Type B pancreatic cell (in vitro differentiated cells): Measurements from ENCODE around the gene CCDC3. TPM values are rescaled to one million over a fixed set of nuclear protein-coding genes. Genes with fewer than 3 reads are reported as not detected.
A peak's percentile ranks its signal among the peaks of the same experiment; 100 is the strongest.

Source experiments
- DNase-seq: peaks from one replicate; pipeline ENCODE4 v3.0.0; 2021; ENCODE audit warnings: mixed read lengths; ENCODE audit not compliant: unreplicated experiment; ENCODE audit errors: extremely low spot score
- H3K27ac Mint-ChIP-seq: 2 replicates; pipeline ENCODE4 v1.8.0; 2021; ENCODE audit warnings: mild to moderate bottlenecking, mixed read lengths
- H3K27me3 Mint-ChIP-seq: 2 replicates; pipeline ENCODE4 v1.8.0; 2021; ENCODE audit warnings: mixed read lengths
- H3K36me3 Mint-ChIP-seq: 2 replicates; pipeline ENCODE4 v1.8.0; 2021; ENCODE audit warnings: mixed read lengths
- H3K4me1 Mint-ChIP-seq: one replicate; pipeline ENCODE4 v1.8.0; 2021; ENCODE audit warnings: mixed read lengths; ENCODE audit not compliant: unreplicated experiment
- H3K4me3 Mint-ChIP-seq: 2 replicates; pipeline ENCODE4 v1.8.0; 2021; ENCODE audit warnings: mild to moderate bottlenecking, mixed read lengths
- H3K9me3 Mint-ChIP-seq: 2 replicates; pipeline ENCODE4 v1.8.0; 2021; ENCODE audit warnings: mixed read lengths
- total RNA-seq: library from RNA; stranded (reverse); gene quantifications from 2 replicates; pipeline ENCODE4 v1.2.1, GENCODE V29; 2021; ENCODE audit warnings: low replicate concordance
- TF ChIP-seq, protein P1 (sequence below): fragments of 200-600 bp; sonication (generic); conservative IDR thresholded peaks from 2 replicates; pipeline ENCODE4 v1.5.0; 2021; ENCODE audit warnings: antibody characterized with exemption, mild to moderate bottlenecking

CCDC3 gene
- total RNA-seq, 1 donor from 2014 or later: 17.6 TPM

DNA sequence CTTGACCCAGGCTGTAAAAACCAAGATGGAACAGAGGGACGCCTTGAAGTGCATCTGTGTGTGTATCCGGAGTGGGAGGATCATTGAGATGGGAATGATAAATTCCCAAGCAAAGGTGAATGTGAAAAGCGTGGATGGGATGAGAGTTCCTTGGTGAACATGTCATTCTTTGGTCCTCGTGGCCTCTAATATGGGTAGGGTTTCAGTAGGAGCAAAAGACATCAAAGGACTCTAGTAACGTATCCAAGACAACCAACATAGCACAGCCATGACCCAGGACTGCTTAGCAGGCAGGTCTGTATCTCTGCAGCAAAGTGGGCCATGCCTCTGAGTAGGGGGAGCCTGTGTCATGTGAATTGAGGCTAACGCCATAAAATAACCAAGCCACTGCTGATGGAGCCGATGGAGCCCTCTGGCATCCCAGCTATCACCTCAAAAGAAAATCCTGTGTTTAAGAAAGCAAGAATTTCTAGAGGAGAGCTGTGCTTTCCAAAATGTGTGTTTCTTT, 98.6 kb downstream of the CCDC3 start:
- no peak overlapping the region for H3K27ac Mint-ChIP-seq
- H3K36me3 Mint-ChIP-seq: peaks cover 7% of the 10 kb centered on the region
- peaks cover 3% of the 10 kb centered on the region for H3K27me3 Mint-ChIP-seq
- H3K4me1 Mint-ChIP-seq: peaks cover 18% of the 10 kb centered on the region
- TF ChIP-seq, protein P1, sequence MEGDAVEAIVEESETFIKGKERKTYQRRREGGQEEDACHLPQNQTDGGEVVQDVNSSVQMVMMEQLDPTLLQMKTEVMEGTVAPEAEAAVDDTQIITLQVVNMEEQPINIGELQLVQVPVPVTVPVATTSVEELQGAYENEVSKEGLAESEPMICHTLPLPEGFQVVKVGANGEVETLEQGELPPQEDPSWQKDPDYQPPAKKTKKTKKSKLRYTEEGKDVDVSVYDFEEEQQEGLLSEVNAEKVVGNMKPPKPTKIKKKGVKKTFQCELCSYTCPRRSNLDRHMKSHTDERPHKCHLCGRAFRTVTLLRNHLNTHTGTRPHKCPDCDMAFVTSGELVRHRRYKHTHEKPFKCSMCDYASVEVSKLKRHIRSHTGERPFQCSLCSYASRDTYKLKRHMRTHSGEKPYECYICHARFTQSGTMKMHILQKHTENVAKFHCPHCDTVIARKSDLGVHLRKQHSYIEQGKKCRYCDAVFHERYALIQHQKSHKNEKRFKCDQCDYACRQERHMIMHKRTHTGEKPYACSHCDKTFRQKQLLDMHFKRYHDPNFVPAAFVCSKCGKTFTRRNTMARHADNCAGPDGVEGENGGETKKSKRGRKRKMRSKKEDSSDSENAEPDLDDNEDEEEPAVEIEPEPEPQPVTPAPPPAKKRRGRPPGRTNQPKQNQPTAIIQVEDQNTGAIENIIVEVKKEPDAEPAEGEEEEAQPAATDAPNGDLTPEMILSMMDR: no peak
- H3K4me3 Mint-ChIP-seq: no peak overlapping the region
- no peak for DNase-seq
- peaks cover 7% of the 10 kb centered on the region for H3K9me3 Mint-ChIP-seq

DNA sequence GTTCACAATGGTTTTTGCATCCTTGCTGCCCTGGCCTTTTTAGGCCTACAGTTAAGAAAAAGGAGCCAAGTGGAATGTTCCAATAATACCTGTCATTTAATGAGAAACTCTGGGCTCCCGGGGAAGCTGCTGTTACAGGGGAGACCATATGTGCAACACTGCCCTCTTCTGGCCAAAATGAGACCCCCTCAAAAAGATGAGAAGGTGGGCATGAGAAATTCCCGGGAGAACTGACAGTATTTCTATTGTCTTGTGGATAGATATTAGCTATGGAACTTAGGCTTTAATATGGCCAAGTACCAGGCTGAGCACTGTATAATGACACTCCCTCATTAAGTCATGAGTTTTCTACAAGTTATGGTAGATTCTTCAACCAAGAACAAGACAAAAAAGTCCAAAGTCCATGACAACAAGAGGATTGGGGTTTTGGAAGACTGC, 99.4 kb downstream of the CCDC3 start:
- TF ChIP-seq, protein P1: peak; percentile 86
- H3K4me3 Mint-ChIP-seq: no peak overlapping the region
- DNase-seq: no peak
- peaks cover 14% of the 10 kb centered on the region for H3K4me1 Mint-ChIP-seq
- H3K36me3 Mint-ChIP-seq: peaks cover 4% of the 10 kb centered on the region
- H3K9me3 Mint-ChIP-seq: peaks cover 4% of the 10 kb centered on the region
- no peak overlapping the region for H3K27ac Mint-ChIP-seq
- no peaks in the 10 kb centered on the region for H3K27me3 Mint-ChIP-seq

DNA sequence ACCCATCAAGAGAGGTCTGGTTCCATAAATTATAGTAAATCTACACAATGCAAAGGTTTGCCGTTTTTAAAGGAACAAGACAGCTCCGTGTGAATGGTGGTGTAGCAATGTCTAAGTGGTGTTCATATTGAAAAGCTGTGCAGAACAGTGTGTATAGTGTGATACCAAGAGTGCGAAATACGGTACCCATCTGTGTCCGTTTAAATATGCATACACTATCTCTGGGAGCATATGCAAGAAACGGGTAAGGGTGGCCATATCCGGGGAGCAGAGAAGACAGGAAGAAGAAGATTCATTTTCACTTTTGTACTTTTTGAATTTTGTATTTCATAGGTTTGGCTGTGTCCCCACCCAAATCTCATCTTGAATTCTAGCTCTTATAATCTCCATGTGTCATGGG, 102.0 kb downstream of the CCDC3 start:
- Mint-ChIP-seq H3K27me3 (no peaks in the 10 kb centered on the region), H3K36me3 (peaks cover 9% of the 10 kb centered on the region), H3K4me3 (no peak overlapping the region), H3K4me1 (peaks cover 14% of the 10 kb centered on the region), H3K9me3 (peaks cover 3% of the 10 kb centered on the region), H3K27ac (no peak overlapping the region)
- TF ChIP-seq, protein P1: no peak
- DNase-seq: no peak

DNA sequence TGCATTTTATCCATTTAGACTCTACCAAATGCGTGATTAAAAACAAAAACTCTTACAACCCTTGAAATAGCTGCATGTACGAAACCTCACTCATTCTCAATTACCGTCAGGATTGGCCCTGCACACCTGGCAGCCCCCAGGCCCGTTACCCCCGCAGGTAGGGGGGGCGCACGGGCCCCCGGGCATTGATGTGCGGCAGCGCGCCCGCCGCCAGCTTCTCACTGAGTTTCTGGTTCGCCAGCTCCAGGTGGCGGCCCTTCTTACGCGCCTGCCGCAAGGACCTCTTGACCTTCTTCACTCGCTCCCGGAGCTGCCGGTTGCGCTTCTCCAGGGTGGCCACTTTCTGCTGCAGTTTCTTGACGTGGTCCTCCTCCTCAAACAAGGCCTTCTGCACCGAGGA, 103.2 kb downstream of the CCDC3 start:
- H3K4me1 Mint-ChIP-seq: peaks cover 14% of the 10 kb centered on the region
- TF ChIP-seq, protein P1: no peak
- no peak for DNase-seq
- H3K4me3 Mint-ChIP-seq: no peak overlapping the region
- H3K9me3 Mint-ChIP-seq: peaks cover 7% of the 10 kb centered on the region
- H3K36me3 Mint-ChIP-seq: peaks cover 9% of the 10 kb centered on the region
- no peak overlapping the region for H3K27ac Mint-ChIP-seq
- H3K27me3 Mint-ChIP-seq: peaks cover 3% of the 10 kb centered on the region

DNA sequence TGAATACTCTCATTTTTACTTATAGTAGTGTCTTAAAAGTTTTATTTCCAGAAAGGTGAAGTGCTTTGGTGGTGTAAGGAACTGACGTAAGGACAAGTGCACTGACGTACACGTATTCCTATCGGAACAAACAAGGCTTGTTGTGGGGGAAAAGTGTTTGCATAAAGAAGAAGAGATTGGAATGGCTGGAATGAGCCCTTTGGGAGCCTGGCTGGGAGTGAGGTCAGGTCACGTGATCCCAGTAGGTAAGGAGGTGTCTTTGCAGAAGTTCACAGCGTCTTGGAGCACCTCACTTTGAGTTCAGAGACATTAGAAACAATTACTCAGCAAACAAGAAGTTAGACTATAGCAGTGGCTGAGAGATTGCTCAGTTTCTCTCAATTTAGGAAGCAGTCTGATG, 104.2 kb downstream of the CCDC3 start:
- H3K4me1 Mint-ChIP-seq: peaks cover 7% of the 10 kb centered on the region
- peaks cover 9% of the 10 kb centered on the region for H3K36me3 Mint-ChIP-seq
- DNase-seq: no peak
- H3K4me3 Mint-ChIP-seq: no peak overlapping the region
- TF ChIP-seq, protein P1: no peak
- no peak overlapping the region for H3K27ac Mint-ChIP-seq
- H3K27me3 Mint-ChIP-seq: peaks cover 3% of the 10 kb centered on the region
- H3K9me3 Mint-ChIP-seq: peaks cover 7% of the 10 kb centered on the region

DNA sequence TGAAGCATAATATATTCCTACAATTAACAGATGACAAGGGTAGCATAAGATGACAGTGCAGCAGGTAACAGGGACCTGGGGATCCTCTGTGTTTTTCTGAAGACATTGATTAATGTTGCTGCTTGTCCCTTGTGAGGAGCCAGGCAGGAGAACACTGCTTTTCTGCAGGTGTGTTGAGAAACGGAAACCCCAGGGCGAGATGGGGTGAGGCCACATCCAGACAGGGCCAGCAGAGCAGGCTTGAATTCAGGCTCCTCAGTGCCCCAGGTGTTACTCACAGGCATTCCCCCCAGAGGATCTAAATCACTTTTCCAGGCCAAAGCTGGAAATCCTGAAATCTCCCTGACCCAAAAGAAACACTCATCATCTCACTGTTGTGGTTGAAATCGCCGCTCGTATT, 105.3 kb downstream of the CCDC3 start:
- H3K4me3 Mint-ChIP-seq: no peak overlapping the region
- H3K36me3 Mint-ChIP-seq: peaks cover 9% of the 10 kb centered on the region
- no peaks in the 10 kb centered on the region for H3K4me1 Mint-ChIP-seq
- no peak overlapping the region for H3K27ac Mint-ChIP-seq
- peaks cover 11% of the 10 kb centered on the region for H3K9me3 Mint-ChIP-seq
- peaks cover 3% of the 10 kb centered on the region for H3K27me3 Mint-ChIP-seq
- DNase-seq: no peak
- TF ChIP-seq, protein P1: no peak
